SK-N-SH (cell line): ENCODE measurements around the gene ZNF639. TPM values are rescaled to one million over a fixed set of nuclear protein-coding genes. Genes with fewer than 3 reads are reported as not detected.

Source experiments
- CTCF ChIA-PET: fragments of 300-600, 350-600 bp; formaldehyde crosslinking; extraction: SDS; loops from one replicate; lab custom pipeline; 2021; lab: Yijun Ruan, JAX
- POLR2A ChIA-PET: fragments of 350-600 bp; sonication (Branson Sonifier 250); formaldehyde crosslinking; extraction: SDS; loops from one replicate; lab custom pipeline; 2020; ENCODE audit warnings: antibody characterized with exemption, inconsistent platforms; lab: Yijun Ruan, JAX
- DNase-seq: peaks from one replicate; pipeline ENCODE4 v3.0.0; 2012
- H2AFZ ChIP-seq: fragments of 200-600 bp; sonication (generic); 2 replicates; pipeline ENCODE4 v1.8.1; 2016; ENCODE audit warnings: antibody characterized with exemption, mild to moderate bottlenecking, low read depth
- H3F3A ChIP-seq: fragments of 200-600 bp; sonication (generic); replicated peaks from 2 replicates; pipeline ENCODE3; 2016; ENCODE audit warnings: antibody characterized with exemption, mild to moderate bottlenecking; ENCODE audit not compliant: insufficient read depth
- H3K27ac ChIP-seq, 2 experiments: fragments of 200-500 bp in 1 of 2; fragments of 200-600 bp in 1 of 2; sonication (Bioruptor generic) in 1 of 2; sonication (generic), shearing (Covaris generic) in 1 of 2; 2 replicates each; pipeline versions ENCODE4 v1.5.1 to v1.6.1; 2014 to 2016; ENCODE audit warnings: low read depth in 2 of 2, inconsistent platforms in 1 of 2, low read length in 1 of 2, mild to moderate bottlenecking in 1 of 2, mixed read lengths in 1 of 2
- H3K27me3 ChIP-seq: fragments of 200-600 bp; sonication (generic), shearing (Covaris generic); 2 replicates; pipeline ENCODE4 v1.6.1; 2016; ENCODE audit warnings: mixed run types; ENCODE audit not compliant: insufficient read depth
- H3K36me3 ChIP-seq, 2 experiments: fragments of 200-500 bp in 1 of 2; fragments of 200-600 bp in 1 of 2; sonication (Bioruptor generic) in 1 of 2; sonication (generic) in 1 of 2; replicated peaks in 1 of 2; 2 replicates each; pipeline versions ENCODE3 to v1.5.1; 2014 to 2016; ENCODE audit warnings: low read length in 1 of 2, mild to moderate bottlenecking in 1 of 2; ENCODE audit not compliant: insufficient read depth in 2 of 2, control insufficient read depth in 1 of 2
- H3K4me1 ChIP-seq, 2 experiments: fragments of 200-500 bp in 1 of 2; fragments of 200-600 bp in 1 of 2; sonication (Bioruptor generic) in 1 of 2; sonication (generic), shearing (Covaris generic) in 1 of 2; 2 replicates each; pipeline versions ENCODE4 v1.5.1 to v1.6.1; 2014 to 2016; ENCODE audit warnings: low read depth in 1 of 2, low read length in 1 of 2, mixed run types in 1 of 2; ENCODE audit not compliant: insufficient read depth in 2 of 2, control insufficient read depth in 1 of 2
- H3K4me2 ChIP-seq: fragments of 200-600 bp; sonication (generic), shearing (Covaris generic); 2 replicates; pipeline ENCODE4 v1.6.1; 2017; ENCODE audit warnings: mixed run types
- H3K4me3 ChIP-seq, 2 experiments: fragments of 200-500 bp in 1 of 2; fragments of 200-600 bp in 1 of 2; sonication (Bioruptor generic) in 1 of 2; sonication (generic), shearing (Covaris generic) in 1 of 2; 2 replicates each; pipeline versions ENCODE4 v1.5.1 to v1.8.1; 2014 to 2016; ENCODE audit warnings: low read depth in 2 of 2, inconsistent platforms in 1 of 2, low read length in 1 of 2, mild to moderate bottlenecking in 1 of 2, mixed read lengths in 1 of 2, moderate library complexity in 1 of 2
- H3K79me2 ChIP-seq: fragments of 200-600 bp; sonication (generic); 2 replicates; pipeline ENCODE4 v1.8.1; 2017; ENCODE audit warnings: mild to moderate bottlenecking; ENCODE audit not compliant: insufficient read depth
- H3K9ac ChIP-seq: fragments of 200-600 bp; sonication (generic); 2 replicates; pipeline ENCODE4 v1.6.1; 2017; ENCODE audit warnings: mixed run types
- H3K9me2 ChIP-seq: fragments of 200-600 bp; sonication (generic); 2 replicates; pipeline ENCODE4 v1.6.1; 2017; ENCODE audit warnings: mixed run types
- H3K9me3 ChIP-seq: fragments of 200-600 bp; sonication (generic); 2 replicates; pipeline ENCODE4 v1.6.1; 2017; ENCODE audit warnings: mixed run types, mild to moderate bottlenecking, moderate library complexity
- H4K20me1 ChIP-seq: fragments of 200-600 bp; sonication (generic); 2 replicates; pipeline ENCODE4 v1.6.1; 2017; ENCODE audit warnings: mild to moderate bottlenecking, mixed run types; ENCODE audit not compliant: insufficient read depth
- EP300 ChIP-seq, 2 experiments: IDR thresholded peaks; 2 replicates each; pipeline versions ENCODE4 v1.4.0 to v1.6.1; 2012; ENCODE audit warnings: borderline replicate concordance in 1 of 2, low read depth in 1 of 2, low read length in 1 of 2
- FOXJ3 ChIP-seq: sonication (generic); formaldehyde crosslinking; IDR thresholded peaks from 2 replicates; pipeline ENCODE4 v1.5.1; 2020; ENCODE audit warnings: mild to moderate bottlenecking, missing genetic modification reagents
- GABPA ChIP-seq: IDR thresholded peaks from 2 replicates; pipeline ENCODE4 v1.4.0; 2012; ENCODE audit warnings: low read depth, mild to moderate bottlenecking
- MXI1 ChIP-seq: IDR thresholded peaks from 2 replicates; pipeline ENCODE4 v1.6.1; 2012; ENCODE audit warnings: mild to moderate bottlenecking, low read depth, low read length, improper control_type of control experiment
- NFIC ChIP-seq: IDR thresholded peaks from 2 replicates; pipeline ENCODE4 v1.4.0; 2012; ENCODE audit warnings: borderline replicate concordance
- NRF1 ChIP-seq: IDR thresholded peaks from 2 replicates; pipeline ENCODE4 v1.6.1; 2012; ENCODE audit warnings: low read depth, mild to moderate bottlenecking, low read length
- PBX3 ChIP-seq: IDR thresholded peaks from 2 replicates; pipeline ENCODE4; 2012
- POLR2AphosphoS5 ChIP-seq: IDR thresholded peaks from 2 replicates; pipeline ENCODE4 v1.6.1; 2012; ENCODE audit warnings: low read depth, low read length
- RAD21 ChIP-seq: IDR thresholded peaks from 2 replicates; pipeline ENCODE4 v1.6.1; 2012; ENCODE audit warnings: mild to moderate bottlenecking, low read length
- RCOR1 ChIP-seq: fragments of 150-350 bp; IDR thresholded peaks from 2 replicates; pipeline ENCODE4 v1.6.1; 2017; ENCODE audit warnings: antibody characterized with exemption, low read length
- RFX5 ChIP-seq: IDR thresholded peaks from 2 replicates; pipeline ENCODE4 v1.6.1; 2012; ENCODE audit warnings: mild to moderate bottlenecking, improper control_type of control experiment, low read length
- RXRA ChIP-seq: IDR thresholded peaks from 2 replicates; pipeline ENCODE4 v1.4.0; 2012; ENCODE audit warnings: low read depth, mild to moderate bottlenecking, borderline replicate concordance
- SMC3 ChIP-seq: IDR thresholded peaks from 2 replicates; pipeline ENCODE4 v1.6.1; 2012; ENCODE audit warnings: low read depth, low read length, improper control_type of control experiment
- TAF1 ChIP-seq: IDR thresholded peaks from 2 replicates; pipeline ENCODE4 v1.6.1; 2012; ENCODE audit warnings: low read depth, mild to moderate bottlenecking, low read length, moderate library complexity, borderline replicate concordance
- TEAD4 ChIP-seq: IDR thresholded peaks from 2 replicates; pipeline ENCODE4 v1.4.0; 2012; ENCODE audit warnings: mild to moderate bottlenecking, borderline replicate concordance; ENCODE audit not compliant: insufficient read depth
- YY1 ChIP-seq: IDR thresholded peaks from 2 replicates; pipeline ENCODE4 v1.4.0; 2012; ENCODE audit warnings: low read depth, mild to moderate bottlenecking
- ZBTB33 ChIP-seq: IDR thresholded peaks from 2 replicates; pipeline ENCODE4 v1.4.0; 2012; ENCODE audit warnings: low read depth, borderline replicate concordance
- WGBS: methylation state at CpG from one replicate; pipeline ENCODE4 v1.1.6; 2017; ENCODE audit warnings: low lambda C conversion rate; 5-methylcytosine and 5-hydroxymethylcytosine counted together
- polyA plus RNA-seq, 3 experiments: library from polyadenylated mRNA; depleted of rRNA; stranded (reverse); fragments of >200 nt; gene quantifications; 2 replicates each; pipeline ENCODE4 v1.2.3, GENCODE V29; 2012
- TF ChIP-seq, protein P1 (sequence below): IDR thresholded peaks from 2 replicates; pipeline ENCODE4 v1.6.1; 2012; ENCODE audit warnings: mild to moderate bottlenecking, low read depth, low read length, moderate library complexity
- TF ChIP-seq, protein P2 (sequence below): IDR thresholded peaks from 2 replicates; pipeline ENCODE4 v1.4.0; 2012; ENCODE audit warnings: low read depth, borderline replicate concordance
- TF ChIP-seq, protein P3 (sequence below): fragments of 150-350 bp; IDR thresholded peaks from 2 replicates; pipeline ENCODE4 v1.6.1; 2017; ENCODE audit warnings: antibody characterized with exemption, low read length, low read depth, borderline replicate concordance

Gene ZNF639, protein sequence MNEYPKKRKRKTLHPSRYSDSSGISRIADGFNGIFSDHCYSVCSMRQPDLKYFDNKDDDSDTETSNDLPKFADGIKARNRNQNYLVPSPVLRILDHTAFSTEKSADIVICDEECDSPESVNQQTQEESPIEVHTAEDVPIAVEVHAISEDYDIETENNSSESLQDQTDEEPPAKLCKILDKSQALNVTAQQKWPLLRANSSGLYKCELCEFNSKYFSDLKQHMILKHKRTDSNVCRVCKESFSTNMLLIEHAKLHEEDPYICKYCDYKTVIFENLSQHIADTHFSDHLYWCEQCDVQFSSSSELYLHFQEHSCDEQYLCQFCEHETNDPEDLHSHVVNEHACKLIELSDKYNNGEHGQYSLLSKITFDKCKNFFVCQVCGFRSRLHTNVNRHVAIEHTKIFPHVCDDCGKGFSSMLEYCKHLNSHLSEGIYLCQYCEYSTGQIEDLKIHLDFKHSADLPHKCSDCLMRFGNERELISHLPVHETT
- 9.6 and 11.4 TPM in 2 replicates for polyA plus RNA-seq (2012; rRNA removed)
- polyA plus RNA-seq (2012; cell fraction: cytosol; rRNA removed): 16.2 and 19.9 TPM in 2 replicates
- 5.1 and 11.4 TPM in 2 replicates for polyA plus RNA-seq (2012; cell fraction: nucleus; rRNA removed)

GRCh38 chr3:179322286-179323196, at the start of gene ZNF639:
Gene ZNF639, plus strand, starts transcription at chr3:179323031. Its CDS starts 5,263 bp downstream, at chr3:179328294.
- peaks cover 29% of the 10 kb centered on the region for H4K20me1 ChIP-seq
- H3K79me2 ChIP-seq: peaks cover 44% of the 10 kb centered on the region
- no peaks in the 10 kb centered on the region for H3K9me3 ChIP-seq
- ChIA-PET CTCF (interaction anchor here (0.9 to 7.8 kb wide), 23 partner anchors 12 to 337 kb away, joined by 3 to 71 read pairs (median 5); no protein-coding TSS in a partner anchor), POLR2A (interaction anchor here (1.0 to 1.2 kb wide), 2 partner anchors 23 to 25 kb away, joined by 3 to 4 read pairs; partner anchors contain the start of gene MFN1)
- 8% methylated on average over 12 of the region's 75 CpGs for WGBS
- peak within 1 kb of the TSS; percentile 81 to 89 for H3K27ac ChIP-seq
- peak within 1 kb of the TSS; percentile 77 to 97 for H3K4me3 ChIP-seq
- no peaks in the 10 kb centered on the region for H3K9me2 ChIP-seq
- H3K4me2 ChIP-seq: peak within 1 kb of the TSS; percentile 88
- DNase-seq: peak; percentile 99
- peak within 1 kb of the TSS; percentile 92 for H3K9ac ChIP-seq
- peaks cover 2 to 5% of the 10 kb centered on the region in 2 experiments for H3K36me3 ChIP-seq
- peak within 1 kb of the TSS; percentile 97 for H2AFZ ChIP-seq
- no peaks in the 10 kb centered on the region for H3K27me3 ChIP-seq
- peaks cover 0 to 6% of the 10 kb centered on the region in 2 experiments; a peak in 2 of 4 replicates for H3K4me1 ChIP-seq
- peaks cover 4% of the 10 kb centered on the region for H3F3A ChIP-seq
- TF ChIP-seq POLR2AphosphoS5 (peak; percentile 49), MXI1 (peak; percentile 53; the same call in 1 of the 2 replicates), GABPA (no peak), RXRA (no peak), ZBTB33 (no peak), YY1 (0 out of 2 replicates have a peak, but pooled peaks have one; percentile 56), RCOR1 (no peak), TAF1 (0 out of 2 replicates have a peak, but pooled peaks have one; percentile 42), NRF1 (peak; percentile 76), SMC3 (peak; percentile 51), RAD21 (peak; percentile 46), PBX3 (no peak), NFIC (no peak), FOXJ3 (0 out of 2 replicates have a peak, but pooled peaks have one; percentile 3), EP300 (IDR thresholded peaks at IDR 0.05; ENCODE audit: borderline replicate concordance in 1 of 2, low read depth in 1 of 2, low read length in 1 of 2) (peak in 1 of 2 experiments; percentile 46; a peak in 1 of 4 replicates), TEAD4 (no peak), RFX5 (no peak)
- TF ChIP-seq, protein P1, sequence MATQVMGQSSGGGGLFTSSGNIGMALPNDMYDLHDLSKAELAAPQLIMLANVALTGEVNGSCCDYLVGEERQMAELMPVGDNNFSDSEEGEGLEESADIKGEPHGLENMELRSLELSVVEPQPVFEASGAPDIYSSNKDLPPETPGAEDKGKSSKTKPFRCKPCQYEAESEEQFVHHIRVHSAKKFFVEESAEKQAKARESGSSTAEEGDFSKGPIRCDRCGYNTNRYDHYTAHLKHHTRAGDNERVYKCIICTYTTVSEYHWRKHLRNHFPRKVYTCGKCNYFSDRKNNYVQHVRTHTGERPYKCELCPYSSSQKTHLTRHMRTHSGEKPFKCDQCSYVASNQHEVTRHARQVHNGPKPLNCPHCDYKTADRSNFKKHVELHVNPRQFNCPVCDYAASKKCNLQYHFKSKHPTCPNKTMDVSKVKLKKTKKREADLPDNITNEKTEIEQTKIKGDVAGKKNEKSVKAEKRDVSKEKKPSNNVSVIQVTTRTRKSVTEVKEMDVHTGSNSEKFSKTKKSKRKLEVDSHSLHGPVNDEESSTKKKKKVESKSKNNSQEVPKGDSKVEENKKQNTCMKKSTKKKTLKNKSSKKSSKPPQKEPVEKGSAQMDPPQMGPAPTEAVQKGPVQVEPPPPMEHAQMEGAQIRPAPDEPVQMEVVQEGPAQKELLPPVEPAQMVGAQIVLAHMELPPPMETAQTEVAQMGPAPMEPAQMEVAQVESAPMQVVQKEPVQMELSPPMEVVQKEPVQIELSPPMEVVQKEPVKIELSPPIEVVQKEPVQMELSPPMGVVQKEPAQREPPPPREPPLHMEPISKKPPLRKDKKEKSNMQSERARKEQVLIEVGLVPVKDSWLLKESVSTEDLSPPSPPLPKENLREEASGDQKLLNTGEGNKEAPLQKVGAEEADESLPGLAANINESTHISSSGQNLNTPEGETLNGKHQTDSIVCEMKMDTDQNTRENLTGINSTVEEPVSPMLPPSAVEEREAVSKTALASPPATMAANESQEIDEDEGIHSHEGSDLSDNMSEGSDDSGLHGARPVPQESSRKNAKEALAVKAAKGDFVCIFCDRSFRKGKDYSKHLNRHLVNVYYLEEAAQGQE: 0 out of 2 replicates have a peak, but pooled peaks have one; percentile 33
- TF ChIP-seq, protein P2, sequence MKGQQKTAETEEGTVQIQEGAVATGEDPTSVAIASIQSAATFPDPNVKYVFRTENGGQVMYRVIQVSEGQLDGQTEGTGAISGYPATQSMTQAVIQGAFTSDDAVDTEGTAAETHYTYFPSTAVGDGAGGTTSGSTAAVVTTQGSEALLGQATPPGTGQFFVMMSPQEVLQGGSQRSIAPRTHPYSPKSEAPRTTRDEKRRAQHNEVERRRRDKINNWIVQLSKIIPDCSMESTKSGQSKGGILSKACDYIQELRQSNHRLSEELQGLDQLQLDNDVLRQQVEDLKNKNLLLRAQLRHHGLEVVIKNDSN: no peak
- TF ChIP-seq, protein P3, sequence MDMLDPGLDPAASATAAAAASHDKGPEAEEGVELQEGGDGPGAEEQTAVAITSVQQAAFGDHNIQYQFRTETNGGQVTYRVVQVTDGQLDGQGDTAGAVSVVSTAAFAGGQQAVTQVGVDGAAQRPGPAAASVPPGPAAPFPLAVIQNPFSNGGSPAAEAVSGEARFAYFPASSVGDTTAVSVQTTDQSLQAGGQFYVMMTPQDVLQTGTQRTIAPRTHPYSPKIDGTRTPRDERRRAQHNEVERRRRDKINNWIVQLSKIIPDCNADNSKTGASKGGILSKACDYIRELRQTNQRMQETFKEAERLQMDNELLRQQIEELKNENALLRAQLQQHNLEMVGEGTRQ: no peak
